ENCODE measurements around the gene HOXD13.

HOXD13 gene

DNA sequence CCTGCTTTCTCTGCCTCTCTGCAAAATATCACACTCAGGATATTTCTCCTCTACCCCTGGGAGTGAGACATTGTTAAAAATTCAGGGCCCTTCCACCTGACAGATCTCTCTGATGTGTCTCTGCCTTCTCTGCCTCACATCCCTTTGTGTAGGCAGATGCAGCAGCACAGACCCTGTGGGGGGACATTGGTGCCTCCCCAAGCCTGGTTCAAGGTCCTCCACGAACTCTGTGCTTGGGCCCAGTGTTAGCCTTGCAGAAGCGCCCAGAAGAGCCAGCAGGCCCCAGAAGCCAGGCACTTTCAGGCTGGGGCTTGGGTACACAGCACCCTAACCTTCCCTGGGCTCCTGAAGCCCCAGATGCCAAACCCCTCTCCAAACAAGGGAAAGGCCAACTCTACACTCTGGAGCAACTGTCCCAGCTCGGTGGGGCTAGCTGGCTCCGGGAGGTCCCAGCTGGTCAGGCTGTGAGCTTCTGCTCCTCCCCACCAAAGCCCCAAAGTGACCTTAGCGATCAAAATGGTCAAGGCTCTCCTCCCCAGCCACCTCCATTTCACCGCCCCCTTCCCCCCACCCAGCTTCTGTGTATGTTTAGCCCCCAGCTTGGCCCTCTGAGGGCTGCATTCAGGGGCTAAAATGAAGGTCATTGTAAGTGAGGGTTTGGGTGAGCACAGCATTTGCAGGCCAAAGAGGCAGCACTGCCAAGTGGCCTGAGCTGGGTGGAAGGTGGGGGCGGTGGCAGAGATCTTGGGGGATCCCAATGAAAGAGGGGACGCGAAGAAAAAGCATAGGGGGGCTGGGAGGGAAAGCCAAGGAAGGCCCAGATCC, 32.6 kb downstream of the HOXD13 start:
- ATAC-seq, result no peak
- no peak for TF ChIP-seq ARNTL (CRISPR knock-in tag; IDR thresholded peaks at IDR 0.05; ENCODE audit: borderline replicate concordance, low read depth)
- TF ChIP-seq ZNF565 (CRISPR knock-in tag; conservative IDR thresholded peaks at IDR 0.05; ENCODE audit: low read depth), result no peak
- TF ChIP-seq CSDC2 (CRISPR knock-in tag; IDR thresholded peaks at IDR 0.05), result no peak
- no peak for TF ChIP-seq BACH2 (CRISPR knock-in tag; IDR thresholded peaks at IDR 0.05; ENCODE audit: borderline replicate concordance)
- no peak for TF ChIP-seq ZFP30 (CRISPR knock-in tag; IDR thresholded peaks at IDR 0.05)
- TF ChIP-seq, protein P1, sequence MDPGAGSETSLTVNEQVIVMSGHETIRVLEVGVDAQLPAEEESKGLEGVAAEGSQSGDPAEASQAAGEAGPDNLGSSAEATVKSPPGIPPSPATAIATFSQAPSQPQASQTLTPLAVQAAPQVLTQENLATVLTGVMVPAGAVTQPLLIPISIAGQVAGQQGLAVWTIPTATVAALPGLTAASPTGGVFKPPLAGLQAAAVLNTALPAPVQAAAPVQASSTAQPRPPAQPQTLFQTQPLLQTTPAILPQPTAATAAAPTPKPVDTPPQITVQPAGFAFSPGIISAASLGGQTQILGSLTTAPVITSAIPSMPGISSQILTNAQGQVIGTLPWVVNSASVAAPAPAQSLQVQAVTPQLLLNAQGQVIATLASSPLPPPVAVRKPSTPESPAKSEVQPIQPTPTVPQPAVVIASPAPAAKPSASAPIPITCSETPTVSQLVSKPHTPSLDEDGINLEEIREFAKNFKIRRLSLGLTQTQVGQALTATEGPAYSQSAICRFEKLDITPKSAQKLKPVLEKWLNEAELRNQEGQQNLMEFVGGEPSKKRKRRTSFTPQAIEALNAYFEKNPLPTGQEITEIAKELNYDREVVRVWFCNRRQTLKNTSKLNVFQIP (CRISPR knock-in tag; IDR thresholded peaks at IDR 0.05; ENCODE audit: borderline replicate concordance, low read depth), result no peak
- no peak for TF ChIP-seq ZNF70 (CRISPR knock-in tag; IDR thresholded peaks at IDR 0.05)
- no peak for TF ChIP-seq ZC3H10 (CRISPR knock-in tag; IDR thresholded peaks at IDR 0.05)
- TF ChIP-seq TOX (CRISPR knock-in tag; IDR thresholded peaks at IDR 0.05; ENCODE audit: borderline replicate concordance), result no peak
- no peak for TF ChIP-seq OSR1 (CRISPR knock-in tag; IDR thresholded peaks at IDR 0.05)

GRCh38 chr2:176125772-176126054, 33.2 kb downstream of the HOXD13 start:
- no peak for ATAC-seq
- TF ChIP-seq ZFP3 (CRISPR knock-in tag; IDR thresholded peaks at IDR 0.05) (no peak), ISL1 (CRISPR knock-in tag; IDR thresholded peaks at IDR 0.05) (no peak), ARNTL (CRISPR knock-in tag; IDR thresholded peaks at IDR 0.05; ENCODE audit: borderline replicate concordance, low read depth) (no peak), BACH2 (CRISPR knock-in tag; IDR thresholded peaks at IDR 0.05; ENCODE audit: borderline replicate concordance) (no peak), RARB (CRISPR knock-in tag; IDR thresholded peaks at IDR 0.05) (no peak), PATZ1 (CRISPR knock-in tag; IDR thresholded peaks at IDR 0.05; ENCODE audit: borderline replicate concordance) (no peak), ZC3H10 (CRISPR knock-in tag; IDR thresholded peaks at IDR 0.05) (no peak), CSDC2 (CRISPR knock-in tag; IDR thresholded peaks at IDR 0.05) (no peak), ZNF565 (CRISPR knock-in tag; conservative IDR thresholded peaks at IDR 0.05; ENCODE audit: low read depth) (no peak), PPARA (CRISPR knock-in tag; IDR thresholded peaks at IDR 0.05; ENCODE audit: borderline replicate concordance) (no peak), ZFP30 (CRISPR knock-in tag; IDR thresholded peaks at IDR 0.05) (no peak), ZNF8 (CRISPR knock-in tag; IDR thresholded peaks at IDR 0.05) (no peak)
- TF ChIP-seq, protein P1 (CRISPR knock-in tag; IDR thresholded peaks at IDR 0.05; ENCODE audit: borderline replicate concordance, low read depth), result no peak

- TF ChIP-seq TCF4 (CRISPR knock-in tag; IDR thresholded peaks at IDR 0.05; ENCODE audit: borderline replicate concordance), result 0 out of 2 replicates have a peak, but pooled peaks have one; percentile 9
- TF ChIP-seq ZNF70 (CRISPR knock-in tag; IDR thresholded peaks at IDR 0.05), result no peak
- no peak for ATAC-seq
These were observed 34.6 kb downstream of the HOXD13 start for GRCh38 chr2:176126929-176127773.

DNA sequence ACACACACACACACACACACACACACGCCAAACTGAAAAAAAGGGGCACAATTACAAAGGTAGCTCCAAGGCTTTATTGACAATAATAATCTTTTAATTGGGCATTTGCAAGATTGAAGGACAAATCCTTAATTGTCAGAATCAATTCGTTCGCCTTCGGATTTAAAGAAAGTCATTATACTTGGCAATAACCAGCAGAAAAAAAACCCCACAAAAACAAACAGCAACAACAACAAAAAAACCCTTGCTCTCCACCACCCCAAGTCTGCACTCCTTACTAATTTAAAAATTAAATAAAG, 35.2 kb downstream of the HOXD13 start:
- no peak for ATAC-seq
- no peak for TF ChIP-seq ARNTL (CRISPR knock-in tag; IDR thresholded peaks at IDR 0.05; ENCODE audit: borderline replicate concordance, low read depth)
- no peak for TF ChIP-seq ZFP30 (CRISPR knock-in tag; IDR thresholded peaks at IDR 0.05)
- TF ChIP-seq, protein P2, sequence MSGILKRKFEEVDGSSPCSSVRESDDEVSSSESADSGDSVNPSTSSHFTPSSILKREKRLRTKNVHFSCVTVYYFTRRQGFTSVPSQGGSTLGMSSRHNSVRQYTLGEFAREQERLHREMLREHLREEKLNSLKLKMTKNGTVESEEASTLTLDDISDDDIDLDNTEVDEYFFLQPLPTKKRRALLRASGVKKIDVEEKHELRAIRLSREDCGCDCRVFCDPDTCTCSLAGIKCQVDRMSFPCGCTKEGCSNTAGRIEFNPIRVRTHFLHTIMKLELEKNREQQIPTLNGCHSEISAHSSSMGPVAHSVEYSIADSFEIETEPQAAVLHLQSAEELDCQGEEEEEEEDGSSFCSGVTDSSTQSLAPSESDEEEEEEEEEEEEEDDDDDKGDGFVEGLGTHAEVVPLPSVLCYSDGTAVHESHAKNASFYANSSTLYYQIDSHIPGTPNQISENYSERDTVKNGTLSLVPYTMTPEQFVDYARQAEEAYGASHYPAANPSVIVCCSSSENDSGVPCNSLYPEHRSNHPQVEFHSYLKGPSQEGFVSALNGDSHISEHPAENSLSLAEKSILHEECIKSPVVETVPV (CRISPR knock-in tag; IDR thresholded peaks at IDR 0.05), result no peak
- no peak for TF ChIP-seq ZNF70 (CRISPR knock-in tag; IDR thresholded peaks at IDR 0.05)
